Thyroid gland (tissue), 4 donors: Measurements from ENCODE around the gene COL25A1.

Experiments used
- CTCF ChIP-seq, 6 experiments: fragments of 200-600 bp in 3 of 6; fragments of 450-650 bp in 3 of 6; sonication (generic) in 3 of 6; IDR thresholded peaks; one replicate each; pipeline ENCODE4 v1.5.1; 2016 to 2019; ENCODE audit warnings: antibody characterized with exemption in 6 of 6, mild to moderate bottlenecking in 2 of 6, inconsistent platforms in 1 of 6, moderate library complexity in 1 of 6
- POLR2A ChIP-seq, 2 donors: fragments of 450-650 bp; IDR thresholded peaks; one replicate each; pipeline ENCODE4 v1.6.1; 2017; ENCODE audit warnings: antibody characterized with exemption in 2 of 2, mild to moderate bottlenecking in 2 of 2, moderate library complexity in 1 of 2

- TF ChIP-seq CTCF (IDR thresholded peaks at IDR 0.05) (no peak), POLR2A (IDR thresholded peaks at IDR 0.05) (no peak)
These were observed 362.3 kb downstream of the COL25A1 start for GRCh38 chr4:108940149-108940548.
